OCI-LY1 (cell line): ENCODE results near the gene TP53BP2.

Source experiments
- H2AFZ ChIP-seq: fragments of 200-600 bp; sonication (generic), shearing (Covaris generic); 2 replicates; pipeline ENCODE4 v1.6.0; 2014; ENCODE audit warnings: antibody characterized with exemption, mild to moderate bottlenecking, low read length
- H3F3A ChIP-seq: fragments of 200-600 bp; sonication (generic), shearing (Covaris generic); 2 replicates; pipeline ENCODE4 v1.6.0; 2014; ENCODE audit warnings: mild to moderate bottlenecking, antibody characterized with exemption, low read length, moderate library complexity; ENCODE audit not compliant: insufficient read depth
- H3K27ac ChIP-seq: fragments of 200-600 bp; sonication (generic); 2 replicates; pipeline ENCODE4 v1.5.1; 2014; ENCODE audit warnings: low read length, mixed run types, mild to moderate bottlenecking, low read depth; ENCODE audit not compliant: poor library complexity, severe bottlenecking
- H3K27me3 ChIP-seq: fragments of 200-600 bp; sonication (generic); 2 replicates; pipeline ENCODE4 v1.6.0; 2014; ENCODE audit warnings: antibody characterized with exemption, mild to moderate bottlenecking, low read length, moderate library complexity; ENCODE audit not compliant: insufficient read depth
- H3K36me3 ChIP-seq: fragments of 200-600 bp; sonication (generic); 2 replicates; pipeline ENCODE4 v1.6.1; 2014; ENCODE audit warnings: mild to moderate bottlenecking, antibody characterized with exemption, low read length, moderate library complexity, mixed read lengths; ENCODE audit not compliant: insufficient read depth
- H3K4me1 ChIP-seq: fragments of 200-600 bp; sonication (generic); 2 replicates; pipeline ENCODE4 v1.5.1; 2014; ENCODE audit warnings: mild to moderate bottlenecking, low read length, moderate library complexity; ENCODE audit not compliant: insufficient read depth, severe bottlenecking
- H3K4me2 ChIP-seq: fragments of 200-600 bp; sonication (generic), shearing (Covaris generic); 2 replicates; pipeline ENCODE4 v1.6.1; 2014; ENCODE audit warnings: low read length
- H3K4me3 ChIP-seq: fragments of 200-600 bp; sonication (generic); 2 replicates; pipeline ENCODE4 v1.5.1; 2014; ENCODE audit warnings: low read length, low read depth, mild to moderate bottlenecking, mixed read lengths; ENCODE audit not compliant: poor library complexity, severe bottlenecking
- H3K79me2 ChIP-seq: fragments of 200-600 bp; shearing (Covaris generic); 2 replicates; pipeline ENCODE4 v1.6.1; 2016; ENCODE audit warnings: mixed run types, low read length, mixed read lengths; ENCODE audit not compliant: insufficient read depth
- H3K9ac ChIP-seq: fragments of 200-600 bp; sonication (generic), shearing (Covaris generic); 2 replicates; pipeline ENCODE4 v1.6.1; 2014; ENCODE audit warnings: mild to moderate bottlenecking, low read length, mixed read lengths
- H3K9me2 ChIP-seq: fragments of 200-600 bp; sonication (generic), shearing (Covaris generic); 2 replicates; pipeline ENCODE4 v1.6.1; 2014; ENCODE audit warnings: low read depth, mild to moderate bottlenecking, low read length, mixed read lengths
- H3K9me3 ChIP-seq: fragments of 200-600 bp; shearing (Covaris generic); 2 replicates; pipeline ENCODE4 v1.6.1; 2014; ENCODE audit warnings: low read length, mixed read lengths
- H4K20me1 ChIP-seq: fragments of 200-600 bp; sonication (generic), shearing (Covaris generic); 2 replicates; pipeline ENCODE4 v1.6.0; 2016; ENCODE audit warnings: mild to moderate bottlenecking, low read length; ENCODE audit not compliant: insufficient read depth
- EZH2 ChIP-seq: fragments of 200-600 bp; sonication (generic), shearing (Covaris generic); IDR thresholded peaks from 2 replicates; pipeline ENCODE4 v1.8.0; 2017; ENCODE audit warnings: borderline replicate concordance, mixed run types, mild to moderate bottlenecking, antibody characterized with exemption, low read length, moderate library complexity, mixed read lengths
- TF ChIP-seq, protein P1 (sequence below): fragments of 200-600 bp; sonication (generic), shearing (Covaris generic); IDR thresholded peaks from 2 replicates; pipeline ENCODE4 v1.5.1; 2017; ENCODE audit warnings: mild to moderate bottlenecking, antibody characterized with exemption, low read length, moderate library complexity, mixed read lengths

Gene TP53BP2

DNA sequence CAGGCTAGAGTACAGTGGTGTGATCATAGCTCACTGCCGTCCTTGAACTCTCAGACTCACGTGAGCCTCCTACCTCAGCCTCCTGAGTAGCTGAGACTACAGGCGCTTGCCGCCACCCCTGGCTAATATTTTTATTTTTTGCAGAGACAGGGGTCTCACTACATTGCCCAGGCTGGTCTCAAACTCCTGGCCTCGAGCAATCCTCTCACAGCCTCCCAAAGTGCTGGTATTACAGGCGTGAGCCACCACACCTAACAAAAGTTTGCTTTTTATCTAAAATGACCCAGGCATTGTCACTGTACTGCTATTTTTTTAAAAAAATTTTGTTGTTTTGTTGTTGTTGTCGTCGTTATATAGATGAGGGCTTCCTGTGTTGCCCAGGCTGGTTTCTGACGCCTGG lies 87.0 kb downstream of the TP53BP2 start:
- TF ChIP-seq, protein P1, sequence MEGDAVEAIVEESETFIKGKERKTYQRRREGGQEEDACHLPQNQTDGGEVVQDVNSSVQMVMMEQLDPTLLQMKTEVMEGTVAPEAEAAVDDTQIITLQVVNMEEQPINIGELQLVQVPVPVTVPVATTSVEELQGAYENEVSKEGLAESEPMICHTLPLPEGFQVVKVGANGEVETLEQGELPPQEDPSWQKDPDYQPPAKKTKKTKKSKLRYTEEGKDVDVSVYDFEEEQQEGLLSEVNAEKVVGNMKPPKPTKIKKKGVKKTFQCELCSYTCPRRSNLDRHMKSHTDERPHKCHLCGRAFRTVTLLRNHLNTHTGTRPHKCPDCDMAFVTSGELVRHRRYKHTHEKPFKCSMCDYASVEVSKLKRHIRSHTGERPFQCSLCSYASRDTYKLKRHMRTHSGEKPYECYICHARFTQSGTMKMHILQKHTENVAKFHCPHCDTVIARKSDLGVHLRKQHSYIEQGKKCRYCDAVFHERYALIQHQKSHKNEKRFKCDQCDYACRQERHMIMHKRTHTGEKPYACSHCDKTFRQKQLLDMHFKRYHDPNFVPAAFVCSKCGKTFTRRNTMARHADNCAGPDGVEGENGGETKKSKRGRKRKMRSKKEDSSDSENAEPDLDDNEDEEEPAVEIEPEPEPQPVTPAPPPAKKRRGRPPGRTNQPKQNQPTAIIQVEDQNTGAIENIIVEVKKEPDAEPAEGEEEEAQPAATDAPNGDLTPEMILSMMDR, result no peak
- TF ChIP-seq EZH2, result no peak
- Histone ChIP-seq H3K4me2 (no peak overlapping the region), H2AFZ (no peak overlapping the region), H3K36me3 (no peaks in the 10 kb centered on the region), H4K20me1 (no peaks in the 10 kb centered on the region), H3F3A (no peaks in the 10 kb centered on the region), H3K9me3 (no peaks in the 10 kb centered on the region), H3K27me3 (0 out of 2 replicates have a peak, but pooled peaks cover 6% of the 10 kb centered on the region), H3K4me3 (no peak overlapping the region), H3K79me2 (no peaks in the 10 kb centered on the region), H3K9me2 (no peaks in the 10 kb centered on the region), H3K4me1 (no peaks in the 10 kb centered on the region), H3K9ac (no peak overlapping the region), H3K27ac (no peak overlapping the region)

DNA sequence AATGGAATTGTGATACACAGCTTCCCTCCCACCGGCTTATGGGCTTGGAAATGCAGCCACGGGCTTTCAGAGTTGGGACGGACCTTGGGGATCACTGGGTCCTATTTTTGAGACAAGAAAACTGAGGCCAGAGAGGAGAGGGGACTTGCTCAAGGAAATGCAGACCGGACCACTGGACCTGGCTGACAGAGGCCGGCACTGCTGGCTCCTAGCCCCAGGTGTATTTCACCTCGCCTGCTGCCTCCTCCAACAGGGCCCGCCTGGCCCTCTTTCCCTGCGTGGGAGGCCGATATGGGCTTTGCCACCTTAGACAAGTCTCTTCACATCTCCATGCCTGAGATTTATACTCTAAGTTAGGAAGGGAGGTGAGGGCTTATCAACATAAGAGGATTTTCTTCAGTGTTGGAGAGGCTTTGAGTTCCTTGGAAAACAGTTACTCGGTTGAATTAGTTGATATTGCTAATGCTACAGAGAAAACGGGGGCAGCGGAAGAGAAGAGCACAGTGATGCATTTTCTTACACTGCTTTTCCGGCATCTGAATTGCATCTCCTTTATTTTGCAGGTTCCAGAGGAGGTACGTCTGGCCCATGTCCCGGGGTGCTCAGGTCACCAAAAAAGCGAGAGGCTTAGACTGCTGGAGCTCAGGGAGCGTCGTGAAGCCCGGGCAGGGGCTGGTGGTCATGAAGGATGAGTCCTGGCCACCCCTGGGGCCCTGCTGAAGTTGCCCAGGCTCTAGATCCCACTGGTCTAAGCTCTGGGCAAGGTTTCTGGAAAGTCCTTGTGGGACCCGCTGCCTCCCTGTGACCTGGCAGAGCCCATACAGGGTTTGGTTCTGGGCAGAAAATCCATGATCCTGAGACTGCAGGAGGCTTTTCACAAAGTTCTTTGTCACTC lies 88.7 kb downstream of the TP53BP2 start:
- H3K79me2 ChIP-seq, result no peaks in the 10 kb centered on the region
- no peaks in the 10 kb centered on the region for H3K9me3 ChIP-seq
- no peak overlapping the region for H3K27ac ChIP-seq
- H3K9me2 ChIP-seq, result no peaks in the 10 kb centered on the region
- H3K4me2 ChIP-seq, result no peak overlapping the region
- no peak overlapping the region for H3K9ac ChIP-seq
- TF ChIP-seq, protein P1, result no peak
- TF ChIP-seq EZH2, result no peak
- no peak overlapping the region for H2AFZ ChIP-seq
- H3K4me3 ChIP-seq, result no peak overlapping the region
- no peaks in the 10 kb centered on the region for H3F3A ChIP-seq
- H4K20me1 ChIP-seq, result no peaks in the 10 kb centered on the region
- H3K27me3 ChIP-seq, result 0 out of 2 replicates have a peak, but pooled peaks cover 6% of the 10 kb centered on the region
- no peaks in the 10 kb centered on the region for H3K36me3 ChIP-seq
- H3K4me1 ChIP-seq, result no peaks in the 10 kb centered on the region

DNA sequence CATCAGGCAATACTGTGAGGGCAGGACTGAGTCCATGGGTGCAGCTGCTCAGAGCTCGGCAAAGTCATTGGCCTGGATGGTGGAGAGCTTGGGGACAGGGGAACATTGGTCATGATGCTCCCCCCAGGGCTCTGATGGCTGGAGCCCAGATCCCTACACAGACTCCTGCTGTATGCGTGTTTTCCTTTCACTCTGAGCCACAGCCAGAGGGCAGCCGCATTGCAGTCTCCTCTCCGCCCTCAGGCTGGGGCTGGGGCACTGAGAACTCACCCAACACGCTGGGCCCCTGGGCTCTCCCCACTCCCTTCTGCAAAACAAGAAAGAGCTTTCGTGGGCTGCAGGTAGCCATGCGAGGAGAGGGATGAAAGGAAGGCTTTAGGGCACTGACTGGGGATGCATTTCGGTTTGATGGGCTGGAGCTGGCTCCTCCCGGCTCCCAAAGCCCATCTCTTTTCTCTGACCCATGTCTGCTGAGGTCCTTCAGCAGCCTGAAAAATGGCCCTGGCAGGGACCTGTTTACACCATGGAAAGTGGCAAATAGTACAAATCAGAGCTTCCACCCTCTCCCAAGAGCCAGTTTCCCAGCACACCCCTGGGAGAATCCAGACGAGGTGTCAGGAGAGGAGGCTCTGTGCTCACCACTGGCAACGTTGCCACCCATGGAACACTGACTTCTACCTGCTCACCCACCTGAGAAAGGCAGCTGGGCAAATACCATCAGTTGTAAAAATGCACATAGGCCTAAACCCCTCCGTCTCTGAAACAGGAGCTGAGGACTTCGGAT lies 89.6 kb downstream of the TP53BP2 start:
- Histone ChIP-seq H3K36me3 (no peaks in the 10 kb centered on the region), H3K27ac (no peak overlapping the region), H3K4me3 (no peak overlapping the region), H3K9me3 (no peaks in the 10 kb centered on the region), H3K27me3 (0 out of 2 replicates have a peak, but pooled peaks cover 6% of the 10 kb centered on the region), H3F3A (no peaks in the 10 kb centered on the region), H3K4me1 (no peaks in the 10 kb centered on the region), H4K20me1 (no peaks in the 10 kb centered on the region), H3K4me2 (no peak overlapping the region), H3K79me2 (no peaks in the 10 kb centered on the region), H3K9ac (no peak overlapping the region), H3K9me2 (no peaks in the 10 kb centered on the region), H2AFZ (no peak overlapping the region)
- TF ChIP-seq EZH2, result no peak
- TF ChIP-seq, protein P1, result no peak
